IPS DF 19.7 (cell line): ENCODE results near the gene CAB39.
"Not testable (repeated sequence)": the region's sequence is repeated elsewhere in the genome, so short reads cannot be mapped to it uniquely, and the experiment has no call there.

ENCODE experiments used
- DNase-seq: peaks from one replicate; pipeline ENCODE4 v3.0.0-alpha.2; 2013; ENCODE audit warnings: low read depth, low spot score

Gene CAB39

GRCh38 chr2:230714136-230714480 lies 1.5 kb downstream of the CAB39 start:
- no peak for DNase-seq

- no peak for DNase-seq
These were observed 2.6 kb downstream of the CAB39 start for GRCh38 chr2:230715201-230715600.

GRCh38 chr2:230716588-230716987 lies 3.9 kb downstream of the CAB39 start:
- no peak for DNase-seq

GRCh38 chr2:230717600-230717999 lies 5.0 kb downstream of the CAB39 start:
- no peak for DNase-seq

GRCh38 chr2:230719340-230719739 lies 6.7 kb downstream of the CAB39 start:
- no peak for DNase-seq

GRCh38 chr2:230721712-230722111 lies 9.1 kb downstream of the CAB39 start:
- no peak for DNase-seq

GRCh38 chr2:230722207-230722885 lies 9.7 kb downstream of the CAB39 start:
- DNase-seq: no peak

GRCh38 chr2:230723363-230723762 lies 10.7 kb downstream of the CAB39 start:
- DNase-seq: no peak

- DNase-seq: not testable (repeated sequence)
These were observed 12.3 kb downstream of the CAB39 start for GRCh38 chr2:230724957-230725356.

- no peak for DNase-seq
These were observed 18.9 kb downstream of the CAB39 start for GRCh38 chr2:230731512-230731911.

- DNase-seq: no peak
These were observed 20.3 kb downstream of the CAB39 start for GRCh38 chr2:230732914-230733401.

GRCh38 chr2:230734247-230735175 lies 21.9 kb downstream of the CAB39 start:
- no peak for DNase-seq

- no peak for DNase-seq
These were observed 23.2 kb downstream of the CAB39 start for GRCh38 chr2:230735884-230736283.

GRCh38 chr2:230737300-230737699 lies 24.7 kb downstream of the CAB39 start:
- no peak for DNase-seq

- no peak for DNase-seq
These were observed 25.2 kb downstream of the CAB39 start for GRCh38 chr2:230737791-230738226.

GRCh38 chr2:230738391-230738811 lies 25.8 kb downstream of the CAB39 start:
- DNase-seq: no peak

GRCh38 chr2:230738924-230739323 lies 26.3 kb downstream of the CAB39 start:
- no peak for DNase-seq

- no peak for DNase-seq
These were observed 27.3 kb downstream of the CAB39 start for GRCh38 chr2:230739961-230740360.

- DNase-seq: no peak
These were observed 30.1 kb downstream of the CAB39 start for GRCh38 chr2:230742781-230743180.

- no peak for DNase-seq
These were observed 33.6 kb downstream of the CAB39 start for GRCh38 chr2:230746213-230746612.

- DNase-seq: no peak
These were observed 35.4 kb downstream of the CAB39 start for GRCh38 chr2:230748087-230748486.

GRCh38 chr2:230749111-230749510 lies 36.5 kb downstream of the CAB39 start:
- DNase-seq: no peak

- no peak for DNase-seq
These were observed 38.4 kb downstream of the CAB39 start for GRCh38 chr2:230751062-230751461.
